OCI-LY7 (cell line): ENCODE results near the gene ZKSCAN1. TPM values are rescaled to one million over a fixed set of nuclear protein-coding genes. Genes with fewer than 3 reads are reported as not detected.

Experiments used
- BruUV-seq: library from RNA; stranded (reverse); fragments of 400-500 nt; replicated peaks from 2 replicates; lab custom pipeline; 2021; lab: Mats Ljungman, UMichigan
- CTCF ChIA-PET: fragments of 300-600 bp; sonication (Branson Sonifier 250); formaldehyde crosslinking; loops from one replicate; lab custom pipeline; 2022; ENCODE audit warnings: antibody characterized with exemption; ENCODE audit not compliant: unreplicated experiment; lab: Charles Lee
- POLR2A ChIA-PET: fragments of 300-600 bp; sonication (Branson Sonifier 250); formaldehyde crosslinking; loops from one replicate; lab custom pipeline; 2022; ENCODE audit warnings: antibody characterized with exemption; lab: Charles Lee
- DNase-seq: peaks from one replicate; pipeline ENCODE4 v3.0.0-alpha.2; 2015; ENCODE audit warnings: low spot score
- H2AFZ ChIP-seq: fragments of 200-600 bp; sonication (generic), shearing (Covaris generic); 2 replicates; pipeline ENCODE4 v1.6.1; 2014; ENCODE audit warnings: mild to moderate bottlenecking, antibody characterized with exemption, low read length, moderate library complexity
- H3K27ac ChIP-seq: fragments of 200-600 bp; sonication (generic); 2 replicates; pipeline ENCODE4 v1.5.1; 2014; ENCODE audit warnings: mixed run types, low read depth, mild to moderate bottlenecking, moderate library complexity, low read length, inconsistent platforms; ENCODE audit not compliant: poor library complexity, severe bottlenecking
- H3K36me3 ChIP-seq: fragments of 200-600 bp; sonication (generic); 2 replicates; pipeline ENCODE4 v1.6.1; 2014; ENCODE audit warnings: mild to moderate bottlenecking, antibody characterized with exemption, low read length, moderate library complexity, mixed read lengths; ENCODE audit not compliant: insufficient read depth
- H3K4me1 ChIP-seq: fragments of 200-600 bp; sonication (generic); 2 replicates; pipeline ENCODE4 v1.5.1; 2014; ENCODE audit warnings: mild to moderate bottlenecking, low read length; ENCODE audit not compliant: insufficient read depth, poor library complexity, severe bottlenecking
- H3K4me2 ChIP-seq: fragments of 200-600 bp; sonication (generic); 2 replicates; pipeline ENCODE4 v1.6.1; 2014; ENCODE audit warnings: mild to moderate bottlenecking, low read length
- H3K4me3 ChIP-seq: fragments of 200-600 bp; sonication (generic); 2 replicates; pipeline ENCODE4 v1.5.1; 2014; ENCODE audit warnings: mild to moderate bottlenecking, low read depth, low read length; ENCODE audit not compliant: poor library complexity, severe bottlenecking
- H3K79me2 ChIP-seq: fragments of 200-600 bp; sonication (generic); 2 replicates; pipeline ENCODE4 v1.6.1; 2016; ENCODE audit warnings: low read depth, mild to moderate bottlenecking, low read length, moderate library complexity, mixed read lengths; ENCODE audit not compliant: insufficient read depth
- H3K9me2 ChIP-seq: fragments of 200-600 bp; sonication (generic); 2 replicates; pipeline ENCODE4 v1.6.1; 2016; ENCODE audit warnings: mild to moderate bottlenecking, low read length, mixed read lengths; ENCODE audit not compliant: insufficient read depth
- H3K9me3 ChIP-seq: fragments of 200-600 bp; sonication (generic); 2 replicates; pipeline ENCODE4 v1.6.1; 2014; ENCODE audit warnings: mild to moderate bottlenecking, mixed run types, low read length, mixed read lengths
- H4K20me1 ChIP-seq: fragments of 200-600 bp; sonication (generic); 2 replicates; pipeline ENCODE4 v1.6.1; 2014; ENCODE audit warnings: mild to moderate bottlenecking, antibody characterized with exemption, low read length, moderate library complexity, mixed read lengths; ENCODE audit not compliant: insufficient read depth
- CTCF ChIP-seq: fragments of 200-600 bp; sonication (generic); conservative IDR thresholded peaks from 2 replicates; pipeline ENCODE4 v1.5.1; 2014; ENCODE audit warnings: mild to moderate bottlenecking, antibody characterized with exemption, low read length, moderate library complexity, mixed read lengths
- EZH2phosphoT487 ChIP-seq: fragments of 200-600 bp; sonication (generic); IDR thresholded peaks from 2 replicates; pipeline ENCODE4 v1.6.1; 2018; ENCODE audit warnings: low read depth, borderline replicate concordance, mild to moderate bottlenecking, mixed run types, antibody characterized with exemption, low read length, moderate library complexity, mixed read lengths
- intact Hi-C: fragments of 100-400 bp; cut with micrococcal nuclease; formaldehyde crosslinking; loops from one replicate; pipeline ENCODE4 v1.10.0; 2022; ENCODE audit not compliant: unreplicated experiment
- total RNA-seq, 2 experiments: library from RNA; depleted of rRNA in 1 of 2; stranded (reverse); fragments of >200 nt in 1 of 2; shearing (Covaris generic) in 1 of 2; gene quantifications; 2 replicates each; pipeline ENCODE4 v1.2.3, GENCODE V29; 2014 to 2022

Gene ZKSCAN1
- total RNA-seq, 2 experiments from 2014 or later: 20.2 to 48.1 TPM

DNA sequence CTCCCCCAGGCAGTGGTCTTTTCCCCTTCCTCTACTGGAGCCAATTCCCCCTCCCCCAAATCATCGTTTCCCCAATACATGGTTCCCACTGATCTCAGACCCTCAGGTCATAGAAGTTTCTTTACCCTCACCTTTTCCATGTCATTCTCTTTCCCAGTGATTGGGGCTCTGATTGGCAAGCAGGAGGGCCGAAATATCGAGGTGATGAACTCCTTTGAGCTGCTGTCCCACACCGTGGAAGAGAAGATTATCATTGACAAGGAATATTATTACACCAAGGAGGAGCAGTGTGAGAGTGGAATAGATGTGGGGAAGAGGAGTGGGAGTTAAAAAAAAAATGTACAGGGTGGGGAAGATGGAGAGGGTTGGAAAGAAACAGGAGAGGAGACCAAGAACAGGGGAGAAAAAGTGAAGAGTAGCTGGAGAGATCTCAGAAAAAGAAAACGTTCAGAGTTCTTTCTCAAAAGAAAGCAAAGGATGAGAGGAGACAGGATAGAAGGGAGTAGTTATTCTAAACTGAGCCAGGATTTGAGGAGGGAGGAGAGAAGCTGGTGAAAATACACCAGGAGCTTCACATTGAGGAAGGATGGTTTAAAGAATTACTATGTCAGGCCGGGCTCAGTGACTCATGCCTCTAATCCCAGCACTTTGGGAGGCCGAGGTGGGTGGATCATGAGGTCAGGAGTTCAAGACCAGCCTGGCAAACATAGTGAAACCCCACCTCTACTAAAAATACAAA is 74.2 kb downstream of the ZKSCAN1 start:
- H3K9me3 ChIP-seq: no peaks in the 10 kb centered on the region
- TF ChIP-seq EZH2phosphoT487: no peak
- H2AFZ ChIP-seq: peak overlapping the region; percentile 82; the same call in 1 of the 2 replicates
- H3K4me1 ChIP-seq: peaks cover 24% of the 10 kb centered on the region
- no peaks in the 10 kb centered on the region for H3K9me2 ChIP-seq
- ChIA-PET CTCF (no interaction called here), POLR2A (interaction anchor here (1.1 to 2.1 kb wide), 2 partner anchors 11 to 13 kb away, joined by 6 to 13 read pairs; partner anchors contain the start of genes AP4M1 and MCM7)
- H3K79me2 ChIP-seq: peaks cover 7% of the 10 kb centered on the region; the same call in 1 of the 2 replicates
- peak overlapping the region; percentile 85 for H3K4me2 ChIP-seq
- peak overlapping the region; percentile 90 for H3K4me3 ChIP-seq
- BruUV-seq: no TSS peak
- no peak for DNase-seq
- intact Hi-C loops: loop anchor here (10.0 kb wide), 1 partner anchor 795 kb away; the partner anchor contains the start of gene UFSP1
- peak overlapping the region; percentile 72 for H3K27ac ChIP-seq
- peaks cover 45% of the 10 kb centered on the region for H3K36me3 ChIP-seq
- no peaks in the 10 kb centered on the region for H4K20me1 ChIP-seq

- TF ChIP-seq CTCF (no peak), EZH2phosphoT487 (no peak)
- Histone ChIP-seq H4K20me1 (0 out of 2 replicates have a peak, but pooled peaks cover 5% of the 10 kb centered on the region), H3K9me3 (no peaks in the 10 kb centered on the region), H3K79me2 (peaks cover 11% of the 10 kb centered on the region; the same call in 1 of the 2 replicates), H3K9me2 (no peaks in the 10 kb centered on the region), H3K4me3 (no peak overlapping the region), H3K4me1 (peaks cover 24% of the 10 kb centered on the region), H3K4me2 (peak overlapping the region; percentile 6; the same call in 1 of the 2 replicates), H3K36me3 (peaks cover 56% of the 10 kb centered on the region), H3K27ac (peak overlapping the region; percentile 16), H2AFZ (no peak overlapping the region)
- intact Hi-C loops: no loop called here
- ChIA-PET POLR2A (interaction anchor here (0.5 to 2.1 kb wide), 2 partner anchors 12 to 308 kb away, joined by 3 to 13 read pairs; partner anchors contain the start of gene AP4M1), CTCF (no interaction called here)
- no peak for DNase-seq
- BruUV-seq: no TSS peak
These were observed 75.4 kb downstream of the ZKSCAN1 start for GRCh38 chr7:100090527-100091410.

Other genes starting within 250 kb of the ZKSCAN1 start
- gene CYP3A4, start 231.4 kb upstream of the ZKSCAN1 start, total RNA-seq (2014; rRNA removed; shearing (Covaris generic)): not detected in 2 replicates
- not detected in 2 replicates for gene CYP3A4, start 231.4 kb upstream of the ZKSCAN1 start, total RNA-seq (2022)
- not detected in 2 replicates for gene CYP3A43, start 187.6 kb upstream of the ZKSCAN1 start, total RNA-seq (2014; rRNA removed; shearing (Covaris generic))
- not detected in 2 replicates for gene CYP3A43, start 187.6 kb upstream of the ZKSCAN1 start, total RNA-seq (2022)
- gene OR2AE1, start 138.6 kb upstream of the ZKSCAN1 start, total RNA-seq (2014; rRNA removed; shearing (Covaris generic)): not detected in 2 replicates
- not detected in 2 replicates for gene OR2AE1, start 138.6 kb upstream of the ZKSCAN1 start, total RNA-seq (2022)
- 7.5 and 12.8 TPM in 2 replicates for gene TRIM4, start 96.1 kb upstream of the ZKSCAN1 start, total RNA-seq (2014; rRNA removed; shearing (Covaris generic))
- 22.3 and 22.5 TPM in 2 replicates for gene TRIM4, start 96.1 kb upstream of the ZKSCAN1 start, total RNA-seq (2022)
- not detected in 2 replicates for gene GJC3, start 86.0 kb upstream of the ZKSCAN1 start, total RNA-seq (2014; rRNA removed; shearing (Covaris generic))
- not detected in 2 replicates for gene GJC3, start 86.0 kb upstream of the ZKSCAN1 start, total RNA-seq (2022)
- 0.60 and 2.1 TPM in 2 replicates for gene AZGP1, start 39.6 kb upstream of the ZKSCAN1 start, total RNA-seq (2014; rRNA removed; shearing (Covaris generic))
- gene AZGP1, start 39.6 kb upstream of the ZKSCAN1 start, total RNA-seq (2022): 0.44 and 0.89 TPM in 2 replicates
- 5.6 and 9.7 TPM in 2 replicates for gene ZSCAN21, start 34.2 kb downstream of the ZKSCAN1 start, total RNA-seq (2014; rRNA removed; shearing (Covaris generic))
- 7.3 and 7.5 TPM in 2 replicates for gene ZSCAN21, start 34.2 kb downstream of the ZKSCAN1 start, total RNA-seq (2022)
- gene ZNF3, start 66.1 kb downstream of the ZKSCAN1 start, total RNA-seq (2014; rRNA removed; shearing (Covaris generic)): 19.8 and 21.8 TPM in 2 replicates
- gene ZNF3, start 66.1 kb downstream of the ZKSCAN1 start, total RNA-seq (2022): 23.7 and 24.4 TPM in 2 replicates
- gene COPS6, start 73.4 kb downstream of the ZKSCAN1 start, total RNA-seq (2014; rRNA removed; shearing (Covaris generic)): 57.6 and 60.5 TPM in 2 replicates
- gene COPS6, start 73.4 kb downstream of the ZKSCAN1 start, total RNA-seq (2022): 93.3 and 96.0 TPM in 2 replicates
- gene MCM7, start 85.8 kb downstream of the ZKSCAN1 start, total RNA-seq (2014; rRNA removed; shearing (Covaris generic)): 424 and 475 TPM in 2 replicates
- 423 and 443 TPM in 2 replicates for gene MCM7, start 85.8 kb downstream of the ZKSCAN1 start, total RNA-seq (2022)
- 14.1 and 25.0 TPM in 2 replicates for gene AP4M1, start 86.0 kb downstream of the ZKSCAN1 start, total RNA-seq (2014; rRNA removed; shearing (Covaris generic))
- gene AP4M1, start 86.0 kb downstream of the ZKSCAN1 start, total RNA-seq (2022): 29.3 and 33.8 TPM in 2 replicates
- gene TAF6, start 103.8 kb downstream of the ZKSCAN1 start, total RNA-seq (2014; rRNA removed; shearing (Covaris generic)): 28.0 and 35.4 TPM in 2 replicates
- 71.0 and 76.5 TPM in 2 replicates for gene TAF6, start 103.8 kb downstream of the ZKSCAN1 start, total RNA-seq (2022)
- 20.9 and 24.5 TPM in 2 replicates for gene CNPY4, start 104.0 kb downstream of the ZKSCAN1 start, total RNA-seq (2014; rRNA removed; shearing (Covaris generic))
- 25.8 and 26.7 TPM in 2 replicates for gene CNPY4, start 104.0 kb downstream of the ZKSCAN1 start, total RNA-seq (2022)
- gene MBLAC1, start 111.4 kb downstream of the ZKSCAN1 start, total RNA-seq (2014; rRNA removed; shearing (Covaris generic)): 4.4 and 4.8 TPM in 2 replicates
- gene MBLAC1, start 111.4 kb downstream of the ZKSCAN1 start, total RNA-seq (2022): 3.7 and 4.5 TPM in 2 replicates
- 243 and 263 TPM in 2 replicates for gene LAMTOR4, start 133.3 kb downstream of the ZKSCAN1 start, total RNA-seq (2014; rRNA removed; shearing (Covaris generic))
- gene LAMTOR4, start 133.3 kb downstream of the ZKSCAN1 start, total RNA-seq (2022): 207 and 237 TPM in 2 replicates
- gene TRAPPC14, start 143.1 kb downstream of the ZKSCAN1 start, total RNA-seq (2014; rRNA removed; shearing (Covaris generic)): 30.6 and 38.8 TPM in 2 replicates
- 41.6 and 49.9 TPM in 2 replicates for gene TRAPPC14, start 143.1 kb downstream of the ZKSCAN1 start, total RNA-seq (2022)
- gene GAL3ST4, start 153.0 kb downstream of the ZKSCAN1 start, total RNA-seq (2014; rRNA removed; shearing (Covaris generic)): 3.9 and 4.6 TPM in 2 replicates
- 5.2 and 6.1 TPM in 2 replicates for gene GAL3ST4, start 153.0 kb downstream of the ZKSCAN1 start, total RNA-seq (2022)
- gene GPC2, start 161.8 kb downstream of the ZKSCAN1 start, total RNA-seq (2014; rRNA removed; shearing (Covaris generic)): 20.2 and 33.2 TPM in 2 replicates
- gene GPC2, start 161.8 kb downstream of the ZKSCAN1 start, total RNA-seq (2022): 23.2 and 31.7 TPM in 2 replicates
- gene STAG3, start 162.3 kb downstream of the ZKSCAN1 start, total RNA-seq (2014; rRNA removed; shearing (Covaris generic)): 56.1 and 82.8 TPM in 2 replicates
- gene STAG3, start 162.3 kb downstream of the ZKSCAN1 start, total RNA-seq (2022): 70.2 and 79.2 TPM in 2 replicates
- 61.5 and 83.3 TPM in 2 replicates for gene PVRIG, start 204.4 kb downstream of the ZKSCAN1 start, total RNA-seq (2014; rRNA removed; shearing (Covaris generic))
- 86.6 and 99.4 TPM in 2 replicates for gene PVRIG, start 204.4 kb downstream of the ZKSCAN1 start, total RNA-seq (2022)